HuH-7 (cell line): ENCODE results near the gene ANO1.

Source experiments
- DNase-seq: peaks from one replicate; pipeline ENCODE4 v3.0.0; 2011; ENCODE audit warnings: low spot score

Gene ANO1

GRCh38 chr11:70095541-70096252 lies 17.6 kb downstream of the ANO1 start:
- no peak for DNase-seq

GRCh38 chr11:70097783-70098563 lies 19.9 kb downstream of the ANO1 start:
- no peak for DNase-seq

GRCh38 chr11:70098936-70099335 lies 20.8 kb downstream of the ANO1 start:
- no peak for DNase-seq

GRCh38 chr11:70099578-70100279 lies 21.6 kb downstream of the ANO1 start:
- no peak for DNase-seq

- no peak for DNase-seq
Observed at GRCh38 chr11:70100280-70100603, 22.1 kb downstream of the ANO1 start.

GRCh38 chr11:70100791-70101190 lies 22.7 kb downstream of the ANO1 start:
- DNase-seq, result no peak

- no peak for DNase-seq
Observed at GRCh38 chr11:70103256-70103975, 25.3 kb downstream of the ANO1 start.

GRCh38 chr11:70104419-70104818 lies 26.3 kb downstream of the ANO1 start:
- DNase-seq, result no peak

- DNase-seq, result no peak
Observed at GRCh38 chr11:70104961-70105360, 26.8 kb downstream of the ANO1 start.

GRCh38 chr11:70105369-70105754 lies 27.2 kb downstream of the ANO1 start:
- no peak for DNase-seq

- no peak for DNase-seq
Observed at GRCh38 chr11:70105755-70106571, 27.8 kb downstream of the ANO1 start.

- no peak for DNase-seq
Observed at GRCh38 chr11:70106757-70107156, 28.6 kb downstream of the ANO1 start.

- DNase-seq, result no peak
Observed at GRCh38 chr11:70107191-70107590, 29.1 kb downstream of the ANO1 start.

- DNase-seq, result no peak
Observed at GRCh38 chr11:70107756-70108155, 29.6 kb downstream of the ANO1 start.

- no peak for DNase-seq
Observed at GRCh38 chr11:70108250-70108649, 30.1 kb downstream of the ANO1 start.

- DNase-seq, result no peak
Observed at GRCh38 chr11:70109006-70109405, 30.9 kb downstream of the ANO1 start.

GRCh38 chr11:70109903-70110302 lies 31.8 kb downstream of the ANO1 start:
- DNase-seq, result no peak

GRCh38 chr11:70110538-70111055 lies 32.5 kb downstream of the ANO1 start:
- DNase-seq, result no peak

- DNase-seq, result peak; percentile 51
Observed at GRCh38 chr11:70111269-70112016, 33.3 kb downstream of the ANO1 start.

- no peak for DNase-seq
Observed at GRCh38 chr11:70112017-70112434, 33.9 kb downstream of the ANO1 start.

GRCh38 chr11:70113801-70114200 lies 35.7 kb downstream of the ANO1 start:
- DNase-seq, result no peak
